Mucosa of stomach (tissue), 1 donor: ENCODE measurements around the gene CHRNA5.
"Not testable (repeated sequence)": the region's sequence is repeated elsewhere in the genome, so short reads cannot be mapped to it uniquely, and the experiment has no call there.

ENCODE experiments used
- H3K27me3 ChIP-seq: one replicate; pipeline ENCODE4 v1.7.0; 2013; ENCODE audit warnings: mild to moderate bottlenecking, low read length; ENCODE audit not compliant: control insufficient read depth, insufficient read depth
- H3K36me3 ChIP-seq: one replicate; pipeline ENCODE4 v1.7.0; 2013; ENCODE audit warnings: low read length; ENCODE audit not compliant: control insufficient read depth, insufficient read depth
- H3K4me1 ChIP-seq: one replicate; pipeline ENCODE4 v1.7.0; 2013; ENCODE audit warnings: mild to moderate bottlenecking, low read length; ENCODE audit not compliant: control insufficient read depth, insufficient read depth
- H3K4me3 ChIP-seq: one replicate; pipeline ENCODE4 v1.7.0; 2013; ENCODE audit warnings: low read length
- H3K9ac ChIP-seq: one replicate; pipeline ENCODE4 v1.7.0; 2013; ENCODE audit warnings: mild to moderate bottlenecking, low read length, moderate library complexity
- H3K9me3 ChIP-seq: one replicate; pipeline ENCODE4 v1.7.0; 2013; ENCODE audit warnings: mild to moderate bottlenecking, low read length, moderate library complexity; ENCODE audit not compliant: control insufficient read depth
- donor health status: Pancreatic carcinoma.

The CHRNA5 gene

DNA sequence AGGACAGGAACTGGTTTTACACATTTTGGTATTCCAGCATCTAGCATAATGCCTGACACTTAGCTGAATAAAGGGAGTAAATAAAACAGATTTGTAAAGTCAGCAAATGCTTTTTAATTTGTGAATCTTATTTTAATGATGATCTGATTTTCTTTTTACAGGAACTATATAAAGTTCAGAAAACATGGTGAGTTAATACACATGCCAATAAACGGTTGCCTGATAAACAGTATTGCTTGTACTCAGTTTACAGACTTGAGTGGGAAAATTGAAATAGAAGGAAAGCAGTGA is 23.6 kb upstream of the CHRNA5 start:
- H3K9ac ChIP-seq, result peak overlapping the region; percentile 78

DNA sequence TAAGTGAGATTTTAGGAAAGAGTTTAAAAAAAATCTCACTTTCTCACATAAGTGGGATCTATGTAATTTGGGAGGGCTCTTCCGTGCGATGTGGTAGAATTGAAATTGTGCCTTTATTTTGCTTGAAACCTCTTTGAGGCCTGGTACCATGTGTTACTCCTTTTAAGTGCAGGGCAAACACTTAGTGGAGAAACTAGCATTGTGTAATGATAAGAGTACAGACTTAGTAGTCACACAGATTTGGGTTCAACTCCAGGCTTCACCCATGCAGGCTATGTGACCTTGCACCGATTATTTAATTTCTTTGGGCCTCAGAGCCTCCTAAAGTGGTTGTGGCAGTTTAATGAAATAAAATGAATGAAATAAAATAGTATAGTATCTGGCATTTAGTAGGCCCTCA is 22.7 kb upstream of the CHRNA5 start:
- Histone ChIP-seq H3K36me3 (peaks cover 7% of the 10 kb centered on the region), H3K4me1 (no peaks in the 10 kb centered on the region), H3K4me3 (no peak overlapping the region), H3K27me3 (no peaks in the 10 kb centered on the region), H3K9ac (no peak overlapping the region), H3K9me3 (no peaks in the 10 kb centered on the region)

More for the DNA sequence above, 23.6 kb upstream of the CHRNA5 start:
- Histone ChIP-seq H3K36me3 (peaks cover 7% of the 10 kb centered on the region), H3K4me1 (no peaks in the 10 kb centered on the region), H3K9me3 (no peaks in the 10 kb centered on the region), H3K4me3 (no peak overlapping the region), H3K27me3 (no peaks in the 10 kb centered on the region)

DNA sequence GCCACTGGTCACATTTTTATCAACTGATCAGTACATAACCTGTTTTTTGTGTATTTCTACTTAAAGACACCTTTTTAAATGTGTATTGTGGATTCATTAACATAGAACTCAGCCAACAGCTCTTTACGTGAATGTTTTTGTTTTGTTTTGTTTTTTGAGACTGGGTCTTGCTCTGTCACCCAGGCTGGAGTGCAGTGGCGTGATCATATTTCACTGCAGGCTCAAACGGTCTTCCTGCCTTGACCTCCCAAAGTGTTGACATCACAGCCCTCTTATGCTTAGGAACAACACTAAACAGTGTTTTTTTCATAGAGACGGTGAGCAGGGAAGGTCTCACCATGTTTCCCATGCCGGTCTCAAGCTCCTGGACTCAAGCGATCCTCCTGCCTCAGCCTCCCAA is 15.1 kb upstream of the CHRNA5 start:
- H3K36me3 ChIP-seq, result peaks cover 16% of the 10 kb centered on the region
- no peaks in the 10 kb centered on the region for H3K27me3 ChIP-seq
- no peak overlapping the region for H3K4me3 ChIP-seq
- no peaks in the 10 kb centered on the region for H3K9me3 ChIP-seq
- H3K4me1 ChIP-seq, result no peaks in the 10 kb centered on the region
- no peak overlapping the region for H3K9ac ChIP-seq

DNA sequence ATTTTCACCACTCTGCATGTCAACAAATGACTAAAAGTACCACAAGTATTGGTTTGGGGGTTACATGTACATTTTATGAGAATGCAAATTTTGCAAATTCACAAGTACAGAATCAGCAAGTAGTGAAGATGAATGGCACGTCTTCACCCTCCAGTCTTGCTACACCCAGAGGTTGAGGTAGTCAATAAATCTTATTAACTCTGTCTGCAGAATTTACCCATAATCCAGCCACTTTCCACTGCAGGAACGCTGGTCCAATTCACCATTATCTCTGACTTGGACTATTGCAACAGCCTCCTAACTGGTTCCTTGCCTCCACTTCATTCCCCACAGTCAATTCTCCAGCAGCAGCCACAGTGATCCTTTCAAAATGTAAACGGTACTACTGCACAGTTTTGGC is 14.5 kb upstream of the CHRNA5 start:
- peaks cover 11% of the 10 kb centered on the region for H3K36me3 ChIP-seq
- H3K4me3 ChIP-seq, result no peak overlapping the region
- H3K9me3 ChIP-seq, result no peaks in the 10 kb centered on the region
- no peaks in the 10 kb centered on the region for H3K4me1 ChIP-seq
- no peaks in the 10 kb centered on the region for H3K27me3 ChIP-seq
- H3K9ac ChIP-seq, result no peak overlapping the region

DNA sequence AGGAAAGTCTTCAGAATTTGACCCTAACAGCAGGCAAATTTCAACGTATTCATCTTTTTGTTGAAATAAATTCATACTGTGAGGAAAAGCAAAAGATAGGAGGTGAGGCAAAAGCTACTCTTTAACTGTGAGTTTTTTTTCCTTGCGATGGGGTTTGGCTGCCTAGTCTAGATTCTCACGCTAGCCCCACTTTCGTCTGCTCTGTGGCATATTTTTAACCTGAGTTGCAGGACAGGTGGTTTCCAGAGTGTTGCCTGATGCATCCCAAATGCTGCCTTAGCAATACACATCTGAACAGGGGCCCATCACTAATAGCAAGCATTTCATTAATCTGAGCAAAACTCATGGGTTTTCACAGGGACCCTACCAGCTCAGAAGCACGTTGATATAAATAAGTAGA is 13.4 kb upstream of the CHRNA5 start:
- Histone ChIP-seq H3K27me3 (no peaks in the 10 kb centered on the region), H3K4me1 (no peaks in the 10 kb centered on the region)

DNA sequence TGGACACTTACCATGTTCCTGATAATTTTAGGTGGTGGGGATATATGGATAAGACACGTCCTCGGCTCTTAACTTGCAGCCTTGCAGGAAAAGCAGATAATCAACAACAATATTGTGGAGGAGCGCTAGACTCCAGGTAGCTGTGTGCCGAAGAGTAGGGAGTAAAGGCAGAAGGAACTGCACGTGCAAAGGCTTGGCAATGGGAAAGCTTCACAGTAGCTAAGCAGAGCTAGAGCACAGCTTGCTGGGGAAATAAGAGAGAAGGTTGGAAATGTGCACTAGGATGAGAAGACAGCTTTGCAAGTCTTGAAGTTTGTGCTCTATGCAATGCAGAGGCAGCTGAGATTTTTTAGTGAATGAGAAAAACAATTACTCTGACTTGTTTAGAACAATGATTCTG is 12.7 kb upstream of the CHRNA5 start:
- H3K9ac ChIP-seq, result no peak overlapping the region
- no peaks in the 10 kb centered on the region for H3K4me1 ChIP-seq
- no peaks in the 10 kb centered on the region for H3K27me3 ChIP-seq
- no peak overlapping the region for H3K4me3 ChIP-seq
- no peaks in the 10 kb centered on the region for H3K9me3 ChIP-seq
- H3K36me3 ChIP-seq, result peaks cover 11% of the 10 kb centered on the region

More for the DNA sequence above, 13.4 kb upstream of the CHRNA5 start:
- no peak overlapping the region for H3K9ac ChIP-seq
- H3K9me3 ChIP-seq, result no peaks in the 10 kb centered on the region
- no peak overlapping the region for H3K4me3 ChIP-seq
- peaks cover 11% of the 10 kb centered on the region for H3K36me3 ChIP-seq

DNA sequence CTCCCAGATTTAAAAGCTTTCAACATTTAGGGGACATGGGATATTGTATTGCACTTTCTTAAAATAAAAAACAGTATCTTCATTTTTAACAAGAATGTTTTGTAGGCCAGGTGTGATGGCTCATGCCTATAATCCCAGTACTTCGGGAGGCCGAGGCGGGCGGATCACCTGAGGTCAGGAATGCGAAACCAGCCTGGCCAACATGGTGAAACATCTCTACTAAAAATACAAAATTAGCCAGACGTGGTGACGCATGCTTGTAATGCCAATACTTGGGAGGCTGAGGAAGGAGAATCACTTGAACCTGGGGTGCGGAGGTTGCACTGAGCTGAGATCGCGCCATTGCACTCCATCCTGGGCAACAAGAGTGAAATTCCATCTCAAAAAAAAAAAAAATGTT is 5.1 kb upstream of the CHRNA5 start:
- H3K27me3 ChIP-seq, H3K36me3 ChIP-seq, H3K4me1 ChIP-seq: not testable (repeated sequence)

DNA sequence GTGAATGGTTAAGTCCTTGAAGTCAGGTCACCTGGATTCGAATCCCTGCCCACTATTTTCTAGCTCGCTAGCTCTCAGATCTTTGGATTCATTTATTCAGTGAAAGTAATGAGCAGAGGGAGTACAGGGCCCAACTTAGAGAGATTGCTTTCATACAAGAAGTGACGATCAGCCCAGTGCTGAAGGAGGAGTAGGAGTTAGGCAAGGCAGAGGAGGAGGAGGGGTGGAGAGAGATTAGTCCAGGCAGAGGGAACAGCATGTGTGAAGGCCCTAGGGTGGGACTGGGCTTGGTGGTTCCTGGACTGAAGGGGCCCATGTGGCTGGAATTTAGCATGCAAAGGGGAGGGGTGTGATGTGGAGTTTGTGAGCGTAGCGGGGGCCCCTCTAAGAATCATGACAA is 3.8 kb upstream of the CHRNA5 start:
- Histone ChIP-seq H3K4me1 (peaks cover 12% of the 10 kb centered on the region), H3K36me3 (no peaks in the 10 kb centered on the region), H3K9me3 (no peaks in the 10 kb centered on the region), H3K27me3 (peaks cover 7% of the 10 kb centered on the region), H3K9ac (no peak overlapping the region), H3K4me3 (no peak overlapping the region)

More for the DNA sequence above, 5.1 kb upstream of the CHRNA5 start:
- not testable (repeated sequence) for H3K9ac ChIP-seq, H3K9me3 ChIP-seq, H3K4me3 ChIP-seq

DNA sequence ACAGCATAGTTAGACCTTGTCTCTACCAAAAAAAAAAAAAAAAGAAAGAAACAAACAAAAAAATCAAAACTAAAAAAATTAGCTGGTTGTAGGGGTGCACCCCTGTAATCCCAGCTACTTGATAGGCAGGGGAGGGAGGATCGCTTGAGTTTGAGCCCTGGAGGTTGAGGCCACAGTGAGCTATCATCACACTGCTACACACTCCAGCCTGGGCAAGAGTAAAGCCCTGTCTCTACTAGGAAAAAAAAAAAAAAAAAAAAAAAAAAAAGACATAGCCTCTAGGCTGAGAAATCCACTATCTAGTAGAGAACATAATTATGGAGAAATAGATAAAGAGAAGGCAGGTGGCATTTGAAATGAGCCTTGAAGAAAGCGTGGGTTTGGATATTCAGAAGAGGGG is 2.2 kb upstream of the CHRNA5 start:
- Histone ChIP-seq H3K27me3 (peaks cover 9% of the 10 kb centered on the region), H3K4me3 (no peak overlapping the region), H3K9me3 (no peaks in the 10 kb centered on the region), H3K36me3 (no peaks in the 10 kb centered on the region), H3K9ac (no peak overlapping the region), H3K4me1 (peaks cover 12% of the 10 kb centered on the region)

DNA sequence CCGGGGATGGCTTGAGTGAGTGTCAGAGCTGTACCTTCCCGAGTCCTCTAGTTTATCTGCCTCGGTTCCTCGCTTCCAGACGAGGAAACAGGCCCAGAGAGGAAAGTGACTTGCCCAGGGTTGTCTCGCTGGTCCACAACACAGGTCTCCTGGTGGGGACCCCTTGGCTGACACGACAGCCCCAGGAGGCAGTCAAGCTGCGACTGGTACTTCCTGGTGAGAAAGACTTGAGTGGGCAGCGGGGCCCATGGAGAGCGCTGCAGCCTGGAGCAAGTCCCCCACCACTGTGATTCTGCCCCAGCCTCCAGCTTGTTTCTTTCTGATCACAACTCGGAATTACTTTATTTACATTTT is 600 bp upstream of the CHRNA5 start:
- H3K4me3 ChIP-seq, result no peak overlapping the region
- peaks cover 9% of the 10 kb centered on the region for H3K27me3 ChIP-seq
- no peaks in the 10 kb centered on the region for H3K36me3 ChIP-seq
- peaks cover 12% of the 10 kb centered on the region for H3K4me1 ChIP-seq
- H3K9me3 ChIP-seq, result no peaks in the 10 kb centered on the region
- peak overlapping the region; percentile 59 for H3K9ac ChIP-seq

DNA sequence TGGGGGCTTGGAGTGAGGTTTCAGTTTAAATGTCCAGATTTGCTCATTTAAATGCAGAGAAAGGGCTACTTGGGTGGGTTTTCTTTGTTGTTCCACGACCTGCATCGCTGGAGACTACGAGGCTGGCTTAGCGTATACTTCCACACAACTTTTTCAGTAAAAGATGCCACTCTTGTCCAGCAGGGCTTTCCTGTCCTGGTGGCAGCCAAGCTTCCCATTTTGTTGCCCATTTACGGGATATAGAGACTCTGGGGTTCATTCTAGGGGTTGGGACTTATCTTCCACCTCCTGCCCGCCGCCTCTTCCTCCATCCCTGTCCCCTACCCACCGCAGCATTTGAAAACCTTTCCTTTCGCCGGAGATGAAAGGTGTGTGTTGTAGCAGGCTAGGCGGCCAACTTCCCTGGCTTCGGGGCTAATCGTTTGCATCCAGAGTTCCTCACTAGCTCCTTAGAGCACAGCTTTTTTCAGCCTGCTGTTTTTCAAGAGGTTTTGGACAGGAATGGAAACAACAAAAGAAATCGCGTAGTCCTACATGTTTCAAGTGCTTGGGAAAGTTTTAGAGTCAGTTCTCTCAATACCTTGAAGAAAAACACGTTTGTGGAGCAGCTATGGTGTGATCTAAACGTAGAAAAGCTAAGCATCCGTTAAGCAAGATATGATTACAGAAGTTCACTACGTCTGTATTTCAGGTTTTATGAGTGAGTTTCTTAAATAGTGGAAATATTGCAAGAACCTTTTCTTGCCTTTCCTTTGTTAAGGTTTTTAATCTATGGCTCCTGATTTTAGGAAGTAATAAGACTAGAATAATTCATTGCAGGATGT is 843 bp downstream of the CHRNA5 start:
- H3K9ac ChIP-seq, result peak overlapping the region; percentile 59
- peaks cover 12% of the 10 kb centered on the region for H3K4me1 ChIP-seq
- H3K4me3 ChIP-seq, result peak overlapping the region; percentile 66
- H3K9me3 ChIP-seq, result no peaks in the 10 kb centered on the region
- H3K36me3 ChIP-seq, result no peaks in the 10 kb centered on the region
- H3K27me3 ChIP-seq, result peaks cover 9% of the 10 kb centered on the region

DNA sequence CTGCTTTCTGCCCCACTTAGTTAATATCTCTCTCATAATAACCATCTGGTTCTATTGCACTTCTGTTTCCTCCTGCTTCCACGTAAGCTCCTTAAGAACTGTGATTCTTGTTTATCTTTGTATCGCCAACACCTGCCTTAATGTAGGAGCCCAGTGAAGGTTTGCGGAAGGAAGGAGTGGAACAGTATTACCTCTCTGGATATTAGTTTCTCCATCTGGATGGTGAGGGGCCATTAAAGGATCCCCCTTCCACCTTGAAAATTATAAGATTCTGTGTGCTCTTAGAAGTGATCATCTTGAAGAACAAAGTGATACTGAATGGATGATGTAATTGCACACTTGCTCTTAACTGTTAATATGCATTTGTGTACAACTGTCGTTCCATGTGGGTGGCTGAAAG is 2.2 kb downstream of the CHRNA5 start:
- H3K36me3 ChIP-seq, result no peaks in the 10 kb centered on the region
- no peak overlapping the region for H3K9ac ChIP-seq
- H3K27me3 ChIP-seq, result peaks cover 9% of the 10 kb centered on the region
- H3K4me3 ChIP-seq, result no peak overlapping the region
- H3K9me3 ChIP-seq, result no peaks in the 10 kb centered on the region
- H3K4me1 ChIP-seq, result peaks cover 12% of the 10 kb centered on the region

DNA sequence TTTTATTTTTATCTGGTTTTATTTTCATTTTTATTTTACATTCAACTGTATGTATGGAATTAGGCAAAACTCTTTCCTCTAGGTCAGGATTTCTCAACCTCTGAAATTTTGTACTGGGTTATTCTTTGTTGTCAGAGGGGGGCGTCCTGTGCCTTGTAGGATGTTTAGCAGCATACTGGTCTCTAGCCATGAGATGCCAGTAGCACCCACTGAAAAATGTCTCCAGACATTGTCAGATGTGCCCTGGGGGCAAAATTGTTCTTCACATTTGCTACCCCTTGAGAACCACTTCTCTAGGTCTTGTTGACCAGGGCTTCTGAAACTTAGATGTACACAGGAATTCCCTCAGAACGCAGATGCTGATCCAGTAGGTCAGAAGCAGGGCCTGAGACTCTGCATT is 5.4 kb downstream of the CHRNA5 start:
- H3K36me3 ChIP-seq, result no peaks in the 10 kb centered on the region
- H3K27me3 ChIP-seq, result peaks cover 9% of the 10 kb centered on the region
- H3K9me3 ChIP-seq, result no peaks in the 10 kb centered on the region
- no peak overlapping the region for H3K9ac ChIP-seq
- peaks cover 8% of the 10 kb centered on the region for H3K4me1 ChIP-seq
- H3K4me3 ChIP-seq, result no peak overlapping the region
